Fibroblast of the aortic adventitia (primary cell): ENCODE measurements around the gene TCERG1L. TPM values are rescaled to one million over a fixed set of nuclear protein-coding genes. Genes with fewer than 3 reads are reported as not detected.

Experiments used
- DNase-seq: peaks from one replicate; pipeline ENCODE4 v3.0.0-alpha.2; 2010; ENCODE audit warnings: low read depth
- H3K4me3 ChIP-seq: 2 replicates; pipeline ENCODE4 v1.5.1; 2011; ENCODE audit warnings: low read depth, mild to moderate bottlenecking, control low read depth, low read length, moderate library complexity
- CTCF ChIP-seq: IDR thresholded peaks from 2 replicates; pipeline ENCODE4 v1.5.1; 2011; ENCODE audit warnings: mild to moderate bottlenecking, low read length, control low read depth, inconsistent platforms; ENCODE audit not compliant: insufficient read depth
- total RNA-seq: library from RNA; depleted of rRNA; stranded (reverse); fragments of >200 nt; gene quantifications from 2 replicates; pipeline ENCODE4 v1.2.3, GENCODE V29; 2012; ENCODE audit warnings: low replicate concordance

Gene TCERG1L
- total RNA-seq, 1 donor = not detected

- DNase-seq = no peak
- no peak overlapping the region for H3K4me3 ChIP-seq
- no peak for TF ChIP-seq CTCF
These were observed 115.9 kb downstream of the TCERG1L start for GRCh38 chr10:131195558-131196159.

- DNase-seq = no peak
- no peak for TF ChIP-seq CTCF
- H3K4me3 ChIP-seq = no peak overlapping the region
These were observed 116.4 kb downstream of the TCERG1L start for GRCh38 chr10:131195116-131195515.

GRCh38 chr10:131193923-131194322 lies 117.6 kb downstream of the TCERG1L start:
- TF ChIP-seq CTCF = no peak
- H3K4me3 ChIP-seq = no peak overlapping the region
- no peak for DNase-seq

GRCh38 chr10:131188494-131188893 lies 123.0 kb downstream of the TCERG1L start:
- H3K4me3 ChIP-seq = no peak overlapping the region
- no peak for TF ChIP-seq CTCF
- no peak for DNase-seq

GRCh38 chr10:131187926-131188325 lies 123.6 kb downstream of the TCERG1L start:
- H3K4me3 ChIP-seq = no peak overlapping the region
- no peak for DNase-seq
- TF ChIP-seq CTCF = no peak

- no peak for DNase-seq
- no peak overlapping the region for H3K4me3 ChIP-seq
- TF ChIP-seq CTCF = no peak
These were observed 124.2 kb downstream of the TCERG1L start for GRCh38 chr10:131187274-131187673.

- no peak overlapping the region for H3K4me3 ChIP-seq
- TF ChIP-seq CTCF = no peak
- no peak for DNase-seq
These were observed 124.8 kb downstream of the TCERG1L start for GRCh38 chr10:131186547-131187253.
